SK-N-SH (cell line): ENCODE measurements around the gene STKLD1. TPM values are rescaled to one million over a fixed set of nuclear protein-coding genes. Genes with fewer than 3 reads are reported as not detected.

Experiments used
- CTCF ChIA-PET: fragments of 300-600, 350-600 bp; formaldehyde crosslinking; extraction: SDS; loops from one replicate; lab custom pipeline; 2021; lab: Yijun Ruan, JAX
- POLR2A ChIA-PET: fragments of 350-600 bp; sonication (Branson Sonifier 250); formaldehyde crosslinking; extraction: SDS; loops from one replicate; lab custom pipeline; 2020; ENCODE audit warnings: antibody characterized with exemption, inconsistent platforms; lab: Yijun Ruan, JAX
- DNase-seq: peaks from one replicate; pipeline ENCODE4 v3.0.0; 2012
- H2AFZ ChIP-seq: fragments of 200-600 bp; sonication (generic); 2 replicates; pipeline ENCODE4 v1.8.1; 2016; ENCODE audit warnings: antibody characterized with exemption, mild to moderate bottlenecking, low read depth
- H3F3A ChIP-seq: fragments of 200-600 bp; sonication (generic); replicated peaks from 2 replicates; pipeline ENCODE3; 2016; ENCODE audit warnings: antibody characterized with exemption, mild to moderate bottlenecking; ENCODE audit not compliant: insufficient read depth
- H3K27ac ChIP-seq, 2 experiments: fragments of 200-500 bp in 1 of 2; fragments of 200-600 bp in 1 of 2; sonication (Bioruptor generic) in 1 of 2; sonication (generic), shearing (Covaris generic) in 1 of 2; 2 replicates each; pipeline versions ENCODE4 v1.5.1 to v1.6.1; 2014 to 2016; ENCODE audit warnings: low read depth in 2 of 2, inconsistent platforms in 1 of 2, low read length in 1 of 2, mild to moderate bottlenecking in 1 of 2, mixed read lengths in 1 of 2
- H3K27me3 ChIP-seq: fragments of 200-600 bp; sonication (generic), shearing (Covaris generic); 2 replicates; pipeline ENCODE4 v1.6.1; 2016; ENCODE audit warnings: mixed run types; ENCODE audit not compliant: insufficient read depth
- H3K36me3 ChIP-seq, 2 experiments: fragments of 200-500 bp in 1 of 2; fragments of 200-600 bp in 1 of 2; sonication (Bioruptor generic) in 1 of 2; sonication (generic) in 1 of 2; replicated peaks in 1 of 2; 2 replicates each; pipeline versions ENCODE3 to v1.5.1; 2014 to 2016; ENCODE audit warnings: low read length in 1 of 2, mild to moderate bottlenecking in 1 of 2; ENCODE audit not compliant: insufficient read depth in 2 of 2, control insufficient read depth in 1 of 2
- H3K4me1 ChIP-seq, 2 experiments: fragments of 200-500 bp in 1 of 2; fragments of 200-600 bp in 1 of 2; sonication (Bioruptor generic) in 1 of 2; sonication (generic), shearing (Covaris generic) in 1 of 2; 2 replicates each; pipeline versions ENCODE4 v1.5.1 to v1.6.1; 2014 to 2016; ENCODE audit warnings: low read depth in 1 of 2, low read length in 1 of 2, mixed run types in 1 of 2; ENCODE audit not compliant: insufficient read depth in 2 of 2, control insufficient read depth in 1 of 2
- H3K4me2 ChIP-seq: fragments of 200-600 bp; sonication (generic), shearing (Covaris generic); 2 replicates; pipeline ENCODE4 v1.6.1; 2017; ENCODE audit warnings: mixed run types
- H3K4me3 ChIP-seq, 2 experiments: fragments of 200-500 bp in 1 of 2; fragments of 200-600 bp in 1 of 2; sonication (Bioruptor generic) in 1 of 2; sonication (generic), shearing (Covaris generic) in 1 of 2; 2 replicates each; pipeline versions ENCODE4 v1.5.1 to v1.8.1; 2014 to 2016; ENCODE audit warnings: low read depth in 2 of 2, inconsistent platforms in 1 of 2, low read length in 1 of 2, mild to moderate bottlenecking in 1 of 2, mixed read lengths in 1 of 2, moderate library complexity in 1 of 2
- H3K79me2 ChIP-seq: fragments of 200-600 bp; sonication (generic); 2 replicates; pipeline ENCODE4 v1.8.1; 2017; ENCODE audit warnings: mild to moderate bottlenecking; ENCODE audit not compliant: insufficient read depth
- H3K9ac ChIP-seq: fragments of 200-600 bp; sonication (generic); 2 replicates; pipeline ENCODE4 v1.6.1; 2017; ENCODE audit warnings: mixed run types
- H3K9me2 ChIP-seq: fragments of 200-600 bp; sonication (generic); 2 replicates; pipeline ENCODE4 v1.6.1; 2017; ENCODE audit warnings: mixed run types
- H3K9me3 ChIP-seq: fragments of 200-600 bp; sonication (generic); 2 replicates; pipeline ENCODE4 v1.6.1; 2017; ENCODE audit warnings: mixed run types, mild to moderate bottlenecking, moderate library complexity
- H4K20me1 ChIP-seq: fragments of 200-600 bp; sonication (generic); 2 replicates; pipeline ENCODE4 v1.6.1; 2017; ENCODE audit warnings: mild to moderate bottlenecking, mixed run types; ENCODE audit not compliant: insufficient read depth
- CTCF ChIP-seq: fragments of 200-600 bp; sonication (generic); IDR thresholded peaks from 2 replicates; pipeline ENCODE4 v1.6.1; 2017; ENCODE audit warnings: antibody characterized with exemption, mild to moderate bottlenecking, moderate library complexity
- ELF1 ChIP-seq: IDR thresholded peaks from 2 replicates; pipeline ENCODE4 v1.4.0; 2012
- EZH2phosphoT487 ChIP-seq: fragments of 200-600 bp; sonication (generic); IDR thresholded peaks from 2 replicates; pipeline ENCODE4 v1.6.1; 2017; ENCODE audit warnings: low read depth, mixed run types, mild to moderate bottlenecking, antibody characterized with exemption, moderate library complexity, borderline replicate concordance
- FOXJ3 ChIP-seq: sonication (generic); formaldehyde crosslinking; IDR thresholded peaks from 2 replicates; pipeline ENCODE4 v1.5.1; 2020; ENCODE audit warnings: mild to moderate bottlenecking, missing genetic modification reagents
- FOXM1 ChIP-seq: IDR thresholded peaks from 2 replicates; pipeline ENCODE4 v1.4.0; 2012; ENCODE audit warnings: low read depth, mild to moderate bottlenecking
- GABPA ChIP-seq: IDR thresholded peaks from 2 replicates; pipeline ENCODE4 v1.4.0; 2012; ENCODE audit warnings: low read depth, mild to moderate bottlenecking
- GATA2 ChIP-seq: sonication (generic); formaldehyde crosslinking; IDR thresholded peaks from 2 replicates; pipeline ENCODE4 v1.5.0; 2020; ENCODE audit warnings: mild to moderate bottlenecking, missing genetic modification reagents
- MAX ChIP-seq: IDR thresholded peaks from 2 replicates; pipeline ENCODE4 v1.4.0; 2012; ENCODE audit warnings: low read depth
- MEF2A ChIP-seq: IDR thresholded peaks from 2 replicates; pipeline ENCODE4 v1.4.0; 2012; ENCODE audit warnings: low read depth, borderline replicate concordance
- NFIC ChIP-seq: IDR thresholded peaks from 2 replicates; pipeline ENCODE4 v1.4.0; 2012; ENCODE audit warnings: borderline replicate concordance
- NRF1 ChIP-seq: IDR thresholded peaks from 2 replicates; pipeline ENCODE4 v1.6.1; 2012; ENCODE audit warnings: low read depth, mild to moderate bottlenecking, low read length
- POLR2AphosphoS5 ChIP-seq: IDR thresholded peaks from 2 replicates; pipeline ENCODE4 v1.6.1; 2012; ENCODE audit warnings: low read depth, low read length
- RAD21 ChIP-seq: IDR thresholded peaks from 2 replicates; pipeline ENCODE4 v1.6.1; 2012; ENCODE audit warnings: mild to moderate bottlenecking, low read length
- RCOR1 ChIP-seq: fragments of 150-350 bp; IDR thresholded peaks from 2 replicates; pipeline ENCODE4 v1.6.1; 2017; ENCODE audit warnings: antibody characterized with exemption, low read length
- REST ChIP-seq: IDR thresholded peaks from 2 replicates; pipeline ENCODE4 v1.6.1; 2012; ENCODE audit warnings: mild to moderate bottlenecking, low read depth, low read length, moderate library complexity
- RFX5 ChIP-seq: IDR thresholded peaks from 2 replicates; pipeline ENCODE4 v1.6.1; 2012; ENCODE audit warnings: mild to moderate bottlenecking, improper control_type of control experiment, low read length
- RXRA ChIP-seq: IDR thresholded peaks from 2 replicates; pipeline ENCODE4 v1.4.0; 2012; ENCODE audit warnings: low read depth, mild to moderate bottlenecking, borderline replicate concordance
- SMC3 ChIP-seq: IDR thresholded peaks from 2 replicates; pipeline ENCODE4 v1.6.1; 2012; ENCODE audit warnings: low read depth, low read length, improper control_type of control experiment
- TAF1 ChIP-seq: IDR thresholded peaks from 2 replicates; pipeline ENCODE4 v1.6.1; 2012; ENCODE audit warnings: low read depth, mild to moderate bottlenecking, low read length, moderate library complexity, borderline replicate concordance
- TCF12 ChIP-seq: IDR thresholded peaks from 2 replicates; pipeline ENCODE4 v1.4.0; 2012
- TEAD4 ChIP-seq: IDR thresholded peaks from 2 replicates; pipeline ENCODE4 v1.4.0; 2012; ENCODE audit warnings: mild to moderate bottlenecking, borderline replicate concordance; ENCODE audit not compliant: insufficient read depth
- USF1 ChIP-seq: IDR thresholded peaks from 2 replicates; pipeline ENCODE4 v1.4.0; 2012; ENCODE audit warnings: low read depth, borderline replicate concordance
- YY1 ChIP-seq: IDR thresholded peaks from 2 replicates; pipeline ENCODE4 v1.4.0; 2012; ENCODE audit warnings: low read depth, mild to moderate bottlenecking
- ZBTB33 ChIP-seq: IDR thresholded peaks from 2 replicates; pipeline ENCODE4 v1.4.0; 2012; ENCODE audit warnings: low read depth, borderline replicate concordance
- WGBS: methylation state at CpG from one replicate; pipeline ENCODE4 v1.1.6; 2017; ENCODE audit warnings: low lambda C conversion rate; 5-methylcytosine and 5-hydroxymethylcytosine counted together
- polyA plus RNA-seq, 3 experiments: library from polyadenylated mRNA; depleted of rRNA; stranded (reverse); fragments of >200 nt; gene quantifications; 2 replicates each; pipeline ENCODE4 v1.2.3, GENCODE V29; 2012

The STKLD1 gene
- 2.3 and 2.5 TPM in 2 replicates for polyA plus RNA-seq (2012; rRNA removed)
- polyA plus RNA-seq (2012; cell fraction: cytosol; rRNA removed) = 1.5 and 2.2 TPM in 2 replicates
- polyA plus RNA-seq (2012; cell fraction: nucleus; rRNA removed) = 7.4 and 9.9 TPM in 2 replicates

GRCh38 chr9:133375724-133376654 is at the start of gene STKLD1, which contains the start of gene SURF4:
TSS of gene STKLD1 (plus strand) at chr9:133376366. CDS start at chr9:133376474, 108 bp downstream.
TSS of gene SURF4 (minus strand) at chr9:133376060. CDS start at chr9:133375969, 91 bp downstream.
- ChIA-PET POLR2A (interaction anchor here (0.7 to 1.0 kb wide), 4 partner anchors 10 to 28 kb away, joined by 3 to 5 read pairs (median 3); partner anchors contain the start of genes MED22, RPL7A, SURF1 and SURF2), CTCF (interaction anchor here (0.6 to 1.4 kb wide), 8 partner anchors 9 to 29 kb away, joined by 3 to 7 read pairs (median 4); no protein-coding TSS in a partner anchor)
- H2AFZ ChIP-seq = peak within 1 kb of the TSS; percentile 63
- peaks cover 17 to 20% of the 10 kb centered on the region in 2 experiments for H3K36me3 ChIP-seq
- WGBS = 0% methylated on average over 8 of the region's 120 CpGs
- peak within 1 kb of the TSS; percentile 99 for H3K9ac ChIP-seq
- H3F3A ChIP-seq = peaks cover 9% of the 10 kb centered on the region
- no peaks in the 10 kb centered on the region for H3K9me3 ChIP-seq
- no peaks in the 10 kb centered on the region for H3K27me3 ChIP-seq
- H3K4me1 ChIP-seq = peaks cover 5 to 18% of the 10 kb centered on the region in 2 experiments; a peak in 3 of 4 replicates
- peaks cover 42% of the 10 kb centered on the region for H4K20me1 ChIP-seq
- H3K79me2 ChIP-seq = peaks cover 52% of the 10 kb centered on the region
- H3K4me3 ChIP-seq = peak within 1 kb of the TSS; percentile 88 to 100
- H3K4me2 ChIP-seq = peak within 1 kb of the TSS; percentile 99
- peak within 1 kb of the TSS; percentile 67 to 90 for H3K27ac ChIP-seq
- DNase-seq = peak; percentile 100
- H3K9me2 ChIP-seq = no peaks in the 10 kb centered on the region
- peak; percentile 67 for TF ChIP-seq POLR2AphosphoS5
- TF ChIP-seq USF1 = no peak; the same call in 1 of the 2 replicates
- no peak for TF ChIP-seq MEF2A
- TF ChIP-seq TAF1 = peak; percentile 95
- TF ChIP-seq ZBTB33 = no peak
- no peak for TF ChIP-seq GATA2
- TF ChIP-seq NFIC = no peak
- peak; percentile 54; the same call in 1 of the 2 replicates for TF ChIP-seq REST
- no peak for TF ChIP-seq ELF1
- TF ChIP-seq YY1 = 0 out of 2 replicates have a peak, but pooled peaks have one; percentile 3
- TF ChIP-seq RFX5 = no peak
- TF ChIP-seq TEAD4 = no peak
- no peak for TF ChIP-seq FOXJ3 (CRISPR knock-in tag)
- no peak for TF ChIP-seq RAD21
- no peak for TF ChIP-seq RXRA
- no peak for TF ChIP-seq CTCF
- no peak for TF ChIP-seq SMC3
- TF ChIP-seq NRF1 = peak; percentile 54
- TF ChIP-seq FOXM1 = no peak
- no peak for TF ChIP-seq RCOR1
- TF ChIP-seq GABPA = peak; percentile 51
- TF ChIP-seq EZH2phosphoT487 = no peak
- TF ChIP-seq TCF12 = no peak
- peak; percentile 87 for TF ChIP-seq MAX
